H1 (cell line): ENCODE data around the gene KIAA1328. TPM values are rescaled to one million over a fixed set of nuclear protein-coding genes. Genes with fewer than 3 reads are reported as not detected.

Experiments
- CTCF ChIA-PET: fragments of 300-600 bp; sonication (Branson Sonifier 250); formaldehyde crosslinking; loops from one replicate; lab custom pipeline; 2021; ENCODE audit not compliant: partially characterized antibody; lab: Charles Lee
- POLR2A ChIA-PET: fragments of 300-600 bp; sonication (Branson Sonifier 250); formaldehyde crosslinking; loops from one replicate; lab custom pipeline; 2021; ENCODE audit warnings: inconsistent platforms; ENCODE audit not compliant: partially characterized antibody; lab: Charles Lee
- DNase-seq, 2 experiments: peaks; one replicate each; pipeline versions ENCODE4 v3.0.0 to v3.0.0-alpha.2; 2010 to 2022; ENCODE audit warnings: low spot score in 2 of 2, low read depth in 1 of 2, mixed read lengths in 1 of 2
- FAIRE-seq: peaks from 2 replicates; lab custom pipeline; 2011; peaks lifted over from hg19 to GRCh38; lab: Jason Lieb, UNC
- H2AFZ ChIP-seq: 2 replicates; pipeline ENCODE4 v1.8.1; 2012; ENCODE audit warnings: low read length, inconsistent platforms
- H2AK5ac ChIP-seq: 2 replicates; pipeline ENCODE4 v1.6.1; 2013; ENCODE audit warnings: low read depth, low read length
- H2BK120ac ChIP-seq: replicated peaks from 2 replicates; pipeline ENCODE3; 2013; ENCODE audit warnings: low read depth, low read length, inconsistent platforms
- H2BK12ac ChIP-seq: 2 replicates; pipeline ENCODE4 v1.6.1; 2013; ENCODE audit warnings: low read depth, low read length
- H2BK15ac ChIP-seq: 2 replicates; pipeline ENCODE4 v1.6.1; 2013; ENCODE audit warnings: low read length
- H2BK20ac ChIP-seq: 2 replicates; pipeline ENCODE4 v1.6.1; 2013; ENCODE audit warnings: low read length
- H2BK5ac ChIP-seq: 2 replicates; pipeline ENCODE4 v1.6.1; 2013; ENCODE audit warnings: low read depth, low read length
- H3K14ac ChIP-seq: 2 replicates; pipeline ENCODE4 v1.6.1; 2013; ENCODE audit warnings: inconsistent platforms; ENCODE audit not compliant: insufficient read length
- H3K18ac ChIP-seq: 2 replicates; pipeline ENCODE4 v1.6.1; 2013; ENCODE audit warnings: low read length; ENCODE audit errors: extremely low read depth
- H3K23ac ChIP-seq: 2 replicates; pipeline ENCODE4 v1.6.1; 2013; ENCODE audit warnings: inconsistent platforms; ENCODE audit not compliant: insufficient read length
- H3K23me2 ChIP-seq: 2 replicates; pipeline ENCODE4 v1.6.1; 2013; ENCODE audit warnings: low read depth, low read length
- H3K27ac ChIP-seq: 2 replicates; pipeline ENCODE4 v1.6.1; 2011; ENCODE audit warnings: low read depth, low read length, inconsistent platforms
- H3K27me3 ChIP-seq, 4 experiments: replicated peaks in 1 of 4; 1 replicate in 1 of 4; 2 replicates in 3 of 4; pipeline versions ENCODE4 v1.6.1 to v1.8.1; 2011 to 2013; ENCODE audit warnings: low read length in 3 of 4, mild to moderate bottlenecking in 3 of 4, inconsistent platforms in 2 of 4, mixed read lengths in 2 of 4, moderate library complexity in 1 of 4; ENCODE audit not compliant: control insufficient read depth in 3 of 4, insufficient read depth in 3 of 4; ENCODE audit errors: extremely low read depth in 1 of 4
- H3K36me3 ChIP-seq, 4 experiments: 2 replicates each; pipeline versions ENCODE4 v1.6.1 to v1.8.1; 2011 to 2013; ENCODE audit warnings: mild to moderate bottlenecking in 4 of 4, low read length in 3 of 4, moderate library complexity in 2 of 4, control low read depth in 1 of 4, inconsistent platforms in 1 of 4; ENCODE audit not compliant: insufficient read depth in 4 of 4, control insufficient read depth in 2 of 4
- H3K4ac ChIP-seq: replicated peaks from 2 replicates; pipeline ENCODE3; 2013; ENCODE audit warnings: low read length, low read depth, mixed read lengths, inconsistent platforms; ENCODE audit not compliant: insufficient read length
- H3K4me1 ChIP-seq, 4 experiments: replicated peaks in 1 of 4; 1 replicate in 1 of 4; 2 replicates in 3 of 4; pipeline versions ENCODE4 v1.6.1 to v1.8.1; 2011 to 2013; ENCODE audit warnings: low read length in 3 of 4, inconsistent platforms in 2 of 4, mixed read lengths in 1 of 4; ENCODE audit not compliant: insufficient read depth in 4 of 4, control insufficient read depth in 3 of 4
- H3K4me2 ChIP-seq, 2 experiments: 2 replicates each; pipeline versions ENCODE4 v1.6.1 to v1.8.1; 2011 to 2013; ENCODE audit warnings: low read depth in 2 of 2, low read length in 2 of 2, control low read depth in 1 of 2, inconsistent platforms in 1 of 2, mild to moderate bottlenecking in 1 of 2; ENCODE audit not compliant: insufficient read depth in 1 of 2
- H3K4me3 ChIP-seq, 4 experiments: fragments of 200-600, 300-600 bp in 1 of 4; sonication (generic), shearing (Covaris generic), sonication (Bioruptor Twin) in 1 of 4; 2 replicates each; pipeline versions ENCODE4 v1.5.1 to v1.8.1; 2011 to 2016; ENCODE audit warnings: low read length in 4 of 4, low read depth in 3 of 4, control low read depth in 2 of 4, inconsistent platforms in 2 of 4, mild to moderate bottlenecking in 2 of 4, mixed read lengths in 1 of 4, moderate library complexity in 1 of 4; ENCODE audit not compliant: insufficient read depth in 2 of 4; ENCODE audit errors: extremely low read depth in 1 of 4
- H3K56ac ChIP-seq: replicated peaks from 2 replicates; pipeline ENCODE3; 2013; ENCODE audit warnings: low read depth, mild to moderate bottlenecking, mixed read lengths, low read length, inconsistent platforms; ENCODE audit not compliant: insufficient read length
- H3K79me1 ChIP-seq: 2 replicates; pipeline ENCODE4 v1.6.1; 2013; ENCODE audit warnings: low read depth, low read length, control low read depth
- H3K79me2 ChIP-seq, 2 experiments: 2 replicates each; pipeline versions ENCODE4 v1.6.1 to v1.8.1; 2012 to 2013; ENCODE audit warnings: low read length in 2 of 2, mild to moderate bottlenecking in 2 of 2, inconsistent platforms in 1 of 2; ENCODE audit not compliant: insufficient read depth in 2 of 2, control insufficient read depth in 1 of 2
- H3K9ac ChIP-seq, 4 experiments: replicated peaks in 1 of 4; 1 replicate in 1 of 4; 2 replicates in 3 of 4; pipeline versions ENCODE4 v1.6.1 to v1.8.1; 2011 to 2013; ENCODE audit warnings: low read depth in 3 of 4, low read length in 3 of 4, control low read depth in 2 of 4, mild to moderate bottlenecking in 2 of 4, moderate library complexity in 2 of 4, inconsistent platforms in 1 of 4; ENCODE audit errors: extremely low read depth in 1 of 4
- H3K9me3 ChIP-seq, 2 experiments: 2 replicates each; pipeline versions ENCODE4 v1.6.1 to v1.8.1; 2012 to 2013; ENCODE audit warnings: mild to moderate bottlenecking in 2 of 2, moderate library complexity in 2 of 2, control low read depth in 1 of 2, inconsistent platforms in 1 of 2, low read depth in 1 of 2, low read length in 1 of 2, mixed read lengths in 1 of 2; ENCODE audit not compliant: insufficient read depth in 2 of 2
- H4K20me1 ChIP-seq, 2 experiments: replicated peaks in 1 of 2; 2 replicates each; pipeline versions ENCODE3 to v1.8.1; 2011 to 2013; ENCODE audit warnings: inconsistent platforms in 2 of 2, low read length in 2 of 2, mild to moderate bottlenecking in 1 of 2; ENCODE audit not compliant: insufficient read depth in 2 of 2, control insufficient read depth in 1 of 2
- H4K5ac ChIP-seq: 2 replicates; pipeline ENCODE4 v1.6.1; 2013; ENCODE audit warnings: low read length, low read depth, mixed read lengths, inconsistent platforms; ENCODE audit not compliant: insufficient read length
- H4K8ac ChIP-seq: 2 replicates; pipeline ENCODE4 v1.8.0; 2013; ENCODE audit warnings: mild to moderate bottlenecking, moderate library complexity, low read length, inconsistent platforms; ENCODE audit not compliant: insufficient read depth; ENCODE audit errors: extremely low read depth
- H4K91ac ChIP-seq: replicated peaks from 2 replicates; pipeline ENCODE3; 2013; ENCODE audit warnings: low read length, mixed read lengths, inconsistent platforms; ENCODE audit not compliant: insufficient read length
- BACH1 ChIP-seq: IDR thresholded peaks from 2 replicates; pipeline ENCODE4 v1.6.1; 2012; ENCODE audit warnings: low read length, improper control_type of control experiment
- BCL11A ChIP-seq, 2 experiments: IDR thresholded peaks; one replicate each; pipeline ENCODE4 v1.6.1; 2011; ENCODE audit warnings: low read depth in 2 of 2, low read length in 2 of 2, mild to moderate bottlenecking in 2 of 2
- CTBP2 ChIP-seq: IDR thresholded peaks from 2 replicates; pipeline ENCODE4 v1.7.0; 2011; ENCODE audit warnings: borderline replicate concordance, mild to moderate bottlenecking, moderate library complexity, mixed read lengths, low read length; ENCODE audit not compliant: insufficient read depth, insufficient read length
- E2F6 ChIP-seq: IDR thresholded peaks from 2 replicates; pipeline ENCODE4 v1.6.1; 2012; ENCODE audit warnings: inconsistent platforms
- EGR1 ChIP-seq: IDR thresholded peaks from 2 replicates; pipeline ENCODE4 v1.6.1; 2011; ENCODE audit warnings: low read depth, low read length, borderline replicate concordance
- FOSL1 ChIP-seq: IDR thresholded peaks from 2 replicates; pipeline ENCODE4 v1.6.1; 2011; ENCODE audit warnings: mild to moderate bottlenecking, low read depth, low read length, moderate library complexity; ENCODE audit not compliant: insufficient read depth
- GTF2F1 ChIP-seq: IDR thresholded peaks from 2 replicates; pipeline ENCODE4 v1.6.1; 2012; ENCODE audit warnings: low read depth, low read length, improper control_type of control experiment, borderline replicate concordance
- JUN ChIP-seq: IDR thresholded peaks from 2 replicates; pipeline ENCODE4 v1.6.1; 2011; ENCODE audit warnings: low read depth, mild to moderate bottlenecking, improper control_type of control experiment, low read length
- NANOG ChIP-seq: IDR thresholded peaks from 2 replicates; pipeline ENCODE4 v1.6.1; 2011; ENCODE audit warnings: low read length, low read depth, mild to moderate bottlenecking, inconsistent platforms; ENCODE audit not compliant: insufficient read depth, poor library complexity, severe bottlenecking
- PHF8 ChIP-seq: fragments of 200-600 bp; sonication (generic); conservative IDR thresholded peaks from 2 replicates; pipeline ENCODE4 v1.7.1; 2012; ENCODE audit warnings: low read depth, mild to moderate bottlenecking, inconsistent platforms, low read length, moderate library complexity
- POU5F1 ChIP-seq: IDR thresholded peaks from 2 replicates; pipeline ENCODE4 v1.6.1; 2011; ENCODE audit warnings: low read depth, mild to moderate bottlenecking, low read length, moderate library complexity
- SP2 ChIP-seq: IDR thresholded peaks from 2 replicates; pipeline ENCODE4 v1.6.1; 2012; ENCODE audit warnings: mild to moderate bottlenecking, low read length, inconsistent platforms
- WGBS, 2 experiments: shearing (Covaris generic) in 1 of 2; methylation state at CpG; one replicate each; pipeline versions ENCODE4 v1.1.6 to v1.1.7; 2013 to 2015; ENCODE audit warnings: low lambda C conversion rate in 2 of 2, mixed read lengths in 2 of 2, inconsistent platforms in 1 of 2, low coverage in 1 of 2, missing lambda C conversion rate in 1 of 2; ENCODE audit not compliant: insufficient replicate concordance in 2 of 2, insufficient coverage in 1 of 2, insufficient read length in 1 of 2; ENCODE audit errors: extremely low coverage in 1 of 2, missing lambda C conversion rate in 1 of 2; 5-methylcytosine and 5-hydroxymethylcytosine counted together
- polyA plus RNA-seq, 7 experiments: library from polyadenylated mRNA; depleted of rRNA in 3 of 7; stranded (reverse) in 5 of 7; unstranded in 2 of 7; fragments of >200 nt in 5 of 7; fragments of 200-250 nt in 2 of 7; gene quantifications; 1 replicate in 5 of 7; 2 replicates in 1 of 7; 4 replicates in 1 of 7; pipeline versions ENCODE4 v1.2.1 to v1.2.3, GENCODE V29; 2011 to 2013; ENCODE audit warnings: missing spikeins in 2 of 7, mixed read lengths in 2 of 7
- total RNA-seq: library from RNA; stranded (reverse); fragmentation: NEBNext Ultra II Directional; extraction: Animal tissue kit (Norgen Biotek cat#: 25700); gene quantifications from 2 replicates; pipeline ENCODE4 v1.2.1, GENCODE V29; 2021
- TF ChIP-seq, protein P1 (sequence below): IDR thresholded peaks from 2 replicates; pipeline ENCODE4 v1.6.1; 2011; ENCODE audit warnings: low read depth, mild to moderate bottlenecking, low read length; ENCODE audit not compliant: insufficient read depth

KIAA1328 gene
- total and polyA plus RNA-seq, 2 of the 8 experiments (the other 6 are each of a cell fraction or from before 2014, with no cell fraction given): 2.6 to 5.7 TPM

DNA sequence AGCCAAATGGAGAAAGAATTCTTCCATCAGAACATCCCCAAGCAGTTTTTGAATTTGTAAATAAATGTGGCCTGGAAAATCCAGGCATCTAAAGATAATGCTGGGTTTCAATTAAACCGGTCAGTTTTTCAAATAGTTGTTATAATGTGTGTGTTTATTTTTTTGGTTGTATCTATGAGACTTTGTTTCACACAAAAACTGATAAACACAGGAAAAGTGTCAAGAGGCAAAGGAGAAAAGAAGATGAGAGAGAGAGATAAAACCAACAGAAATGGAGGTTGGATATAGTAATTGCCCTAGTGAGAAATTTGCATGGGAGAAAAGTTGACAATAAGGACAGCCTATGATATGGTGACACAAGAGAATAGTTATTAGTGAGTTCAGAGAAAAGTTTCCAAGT lies 68.3 kb downstream of the KIAA1328 start:
- no peak overlapping the region for H2BK20ac ChIP-seq
- H3K14ac ChIP-seq: no peak overlapping the region
- no peak overlapping the region for H2BK5ac ChIP-seq
- H3K27ac ChIP-seq: no peak overlapping the region
- H3K4me2 ChIP-seq: no peak overlapping the region
- no peak overlapping the region for H3K56ac ChIP-seq
- CTCF ChIA-PET: interaction anchor here (1.3 kb wide), 1 partner anchor 9 kb away, joined by 4 read pairs; no protein-coding TSS in a partner anchor
- H3K79me2 ChIP-seq: no peaks in the 10 kb centered on the region
- no peak overlapping the region for H2BK120ac ChIP-seq
- no peak for FAIRE-seq
- H3K4me3 ChIP-seq: no peak overlapping the region
- no peak overlapping the region for H2AK5ac ChIP-seq
- no peak overlapping the region for H2AFZ ChIP-seq
- H2BK12ac ChIP-seq: no peak overlapping the region
- no peaks in the 10 kb centered on the region for H3K4me1 ChIP-seq
- H4K8ac ChIP-seq: no peak overlapping the region
- H4K20me1 ChIP-seq: no peaks in the 10 kb centered on the region
- H3K9ac ChIP-seq: no peak overlapping the region
- no peaks in the 10 kb centered on the region for H3K36me3 ChIP-seq
- no peaks in the 10 kb centered on the region for H3K23me2 ChIP-seq
- no peak overlapping the region for H4K5ac ChIP-seq
- 78% methylated on average over 1 of the region's 1 CpG; no CpG with 5 or more reads in 1 of the 2 experiments for WGBS, 2 experiments
- H3K4ac ChIP-seq: no peak overlapping the region
- peaks cover 0 to 2% of the 10 kb centered on the region in 2 experiments; a peak in 1 of 4 replicates for H3K9me3 ChIP-seq
- no peaks in the 10 kb centered on the region for H3K27me3 ChIP-seq
- H3K18ac ChIP-seq: no peak overlapping the region
- POLR2A ChIA-PET: no interaction called here
- H2BK15ac ChIP-seq: no peak overlapping the region
- no peak overlapping the region for H3K23ac ChIP-seq
- no peaks in the 10 kb centered on the region; the same call in 1 of the 2 replicates for H3K79me1 ChIP-seq
- DNase-seq: no peak
- no peak overlapping the region for H4K91ac ChIP-seq
- TF ChIP-seq BCL11A (IDR thresholded peaks at IDR 0.05; ENCODE audit: low read depth in 2 of 2, low read length in 2 of 2) (no peak), FOSL1 (no peak), PHF8 (no peak), NANOG (no peak), CTBP2 (no peak), E2F6 (no peak), POU5F1 (no peak), JUN (no peak), GTF2F1 (no peak), EGR1 (no peak), BACH1 (no peak), SP2 (no peak)
- TF ChIP-seq, protein P1, sequence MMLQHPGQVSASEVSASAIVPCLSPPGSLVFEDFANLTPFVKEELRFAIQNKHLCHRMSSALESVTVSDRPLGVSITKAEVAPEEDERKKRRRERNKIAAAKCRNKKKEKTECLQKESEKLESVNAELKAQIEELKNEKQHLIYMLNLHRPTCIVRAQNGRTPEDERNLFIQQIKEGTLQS: no peak
